Measurements from ENCODE around the gene DVL3.

The DVL3 gene

GRCh38 chr3:184176377-184177330 lies 21.5 kb downstream of the DVL3 start:
- DNase-seq (ENCODE audit: low read depth, low spot score) = peak; percentile 95

DNA sequence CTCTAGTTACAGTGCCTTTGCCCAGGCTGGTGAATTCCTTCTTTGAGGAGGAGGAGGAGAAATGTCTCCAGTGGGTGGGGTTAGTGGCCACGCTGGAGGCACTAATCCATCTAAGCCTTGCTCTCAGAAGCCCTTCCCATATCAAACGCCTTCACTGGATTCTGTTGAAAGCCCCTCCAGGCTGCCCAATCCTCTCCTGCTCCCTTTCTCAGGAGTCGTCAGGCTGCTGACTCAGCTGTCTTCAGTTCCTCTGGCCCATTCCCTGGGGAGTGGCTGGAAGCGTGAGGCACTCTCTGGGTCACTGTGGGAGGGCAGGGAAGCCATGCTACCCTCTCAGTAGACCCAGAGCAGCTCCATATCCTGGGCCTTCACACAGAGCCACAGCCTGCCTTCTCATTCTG lies 22.2 kb downstream of the DVL3 start:
- no peak for DNase-seq (ENCODE audit: low read depth, low spot score)

DNA sequence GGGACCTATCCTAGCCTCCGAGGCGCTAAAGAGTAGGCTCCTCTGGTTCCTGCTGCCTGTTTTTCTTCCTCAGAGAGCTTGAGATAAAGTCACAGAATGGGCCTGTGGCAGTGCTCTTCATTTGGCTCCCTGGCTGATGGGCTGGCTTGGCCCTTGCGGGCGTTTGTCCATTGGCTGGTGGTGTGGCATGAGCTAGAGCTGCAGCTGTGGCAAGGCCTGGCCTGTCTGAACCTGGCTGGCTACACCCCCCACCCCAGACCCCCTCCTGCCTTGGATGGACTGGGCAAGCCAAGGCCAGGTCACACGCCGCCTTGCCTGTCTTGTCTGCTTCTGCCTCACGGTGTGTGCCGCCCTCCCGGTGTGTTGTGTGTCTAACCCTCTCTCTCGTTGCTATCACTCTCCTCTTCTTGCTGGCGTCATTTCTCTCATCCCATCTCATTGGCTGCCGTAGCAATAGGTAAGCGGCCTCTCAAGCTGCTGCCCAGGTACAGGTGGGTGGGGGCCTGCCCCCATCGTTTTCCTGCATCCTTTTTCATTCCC lies 22.7 kb downstream of the DVL3 start:
- no peak for DNase-seq (ENCODE audit: low read depth, low spot score)

DNA sequence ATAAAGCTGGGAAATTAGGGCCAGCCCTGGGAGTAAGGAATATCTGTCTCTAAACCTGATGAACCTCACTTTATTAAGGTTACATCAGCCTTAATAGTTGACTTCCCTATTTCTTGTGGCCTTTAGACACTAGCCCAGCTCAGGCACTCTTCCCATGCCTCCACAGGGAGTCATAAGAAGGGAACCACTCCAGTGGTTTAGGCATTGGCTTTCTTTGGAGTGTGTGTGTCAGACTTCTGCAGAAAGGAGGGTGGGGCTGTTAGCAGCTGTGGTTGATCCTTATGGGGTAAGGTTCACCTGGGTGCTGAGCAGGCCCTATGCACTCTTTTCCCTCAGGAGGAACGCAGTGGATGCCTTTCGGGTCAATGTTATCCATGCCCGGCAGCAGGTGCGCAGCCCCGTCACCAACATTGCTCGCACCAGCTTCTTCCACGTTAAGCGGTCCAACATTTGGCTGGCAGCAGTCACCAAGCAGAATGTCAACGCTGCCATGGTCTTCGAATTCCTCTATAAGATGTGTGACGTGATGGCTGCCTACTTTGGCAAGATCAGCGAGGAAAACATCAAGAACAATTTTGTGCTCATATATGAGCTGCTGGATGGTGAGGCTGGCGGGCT lies 23.5 kb downstream of the DVL3 start:
- DNase-seq (ENCODE audit: low read depth, low spot score) = no peak

GRCh38 chr3:184180165-184180564 lies 25.0 kb downstream of the DVL3 start:
- DNase-seq (ENCODE audit: low read depth, low spot score) = no peak

- no peak for DNase-seq (ENCODE audit: low read depth, low spot score)
Measured at GRCh38 chr3:184181596-184181995, 26.4 kb downstream of the DVL3 start.

- DNase-seq (ENCODE audit: low read depth, low spot score) = no peak
Measured at GRCh38 chr3:184183679-184184078, 28.5 kb downstream of the DVL3 start.

- no peak for DNase-seq (ENCODE audit: low read depth, low spot score)
Measured at GRCh38 chr3:184184546-184185230, 29.5 kb downstream of the DVL3 start.

- DNase-seq (ENCODE audit: low read depth, low spot score) = peak; percentile 99
Measured at GRCh38 chr3:184185461-184186183, 30.4 kb downstream of the DVL3 start.

DNA sequence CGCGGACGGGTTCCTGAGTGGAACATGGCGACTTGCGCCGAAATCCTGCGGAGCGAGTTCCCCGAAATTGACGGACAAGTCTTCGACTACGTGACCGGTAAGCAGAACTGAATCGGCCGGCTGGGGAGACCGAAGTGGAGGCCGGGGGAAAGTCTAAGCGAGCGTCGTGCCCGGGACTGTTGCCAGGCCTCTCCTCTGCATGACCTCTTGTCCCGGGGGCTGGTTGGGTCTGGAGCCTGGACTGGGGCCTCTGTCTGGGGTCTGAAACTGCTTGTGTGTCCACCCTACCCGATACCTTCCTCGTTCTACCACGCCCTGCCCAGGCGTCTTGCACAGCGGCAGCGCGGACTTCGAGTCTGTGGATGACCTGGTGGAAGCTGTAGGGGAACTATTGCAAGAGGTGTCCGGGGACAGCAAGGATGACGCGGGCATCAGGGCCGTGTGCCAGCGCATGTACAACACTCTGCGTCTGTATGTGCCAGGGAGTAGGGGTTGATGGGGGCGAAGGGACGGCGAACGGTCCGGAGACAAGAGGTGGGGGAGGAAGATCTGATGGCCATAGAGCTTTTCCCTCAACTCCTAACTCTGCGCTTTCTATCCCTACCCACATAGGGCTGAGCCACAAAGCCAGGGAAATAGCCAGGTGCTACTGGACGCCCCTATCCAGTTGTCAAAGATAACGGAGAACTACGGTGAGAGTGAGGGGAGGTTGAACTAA lies 31.2 kb downstream of the DVL3 start, which contains the start of gene ABCF3:
Gene ABCF3 (plus strand): TSS at position 16 of the 718 bp plus-strand sequence. CDS start 9 bp downstream, at position 25.
- no peak for DNase-seq (ENCODE audit: low read depth, low spot score)

DNA sequence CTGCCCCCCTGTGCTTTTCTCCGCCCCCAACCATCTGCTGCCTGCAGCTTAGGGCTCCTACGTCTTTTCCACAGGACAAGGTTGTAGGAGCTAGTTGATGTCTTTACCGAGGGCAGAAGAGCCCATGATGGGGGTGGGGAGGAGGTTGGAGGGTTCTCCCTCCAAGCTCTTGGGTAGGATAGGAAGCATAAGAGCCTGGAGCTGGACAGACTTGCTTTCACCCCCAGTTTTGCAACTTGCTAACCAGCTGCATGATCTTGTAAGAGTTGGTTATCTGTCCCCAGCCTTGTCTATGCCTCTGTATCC lies 31.7 kb downstream of the DVL3 start:
- no peak for DNase-seq (ENCODE audit: low read depth, low spot score)

DNA sequence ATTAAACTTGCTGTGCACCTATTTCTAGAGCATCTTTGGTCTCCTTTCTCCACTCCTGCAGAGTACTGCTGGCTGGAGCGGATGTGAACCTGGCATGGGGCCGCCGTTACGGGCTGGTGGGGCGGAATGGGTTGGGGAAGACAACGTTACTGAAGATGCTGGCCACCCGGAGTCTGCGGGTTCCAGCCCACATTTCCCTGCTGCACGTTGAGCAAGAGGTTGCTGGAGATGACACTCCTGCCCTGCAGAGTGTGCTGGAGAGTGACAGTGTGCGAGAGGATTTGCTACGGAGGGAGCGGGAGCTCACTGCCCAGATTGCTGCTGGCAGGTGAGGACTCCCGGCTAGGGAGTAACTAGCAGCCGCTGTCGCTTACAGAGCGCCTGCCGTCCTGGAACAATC lies 32.9 kb downstream of the DVL3 start:
- no peak for DNase-seq (ENCODE audit: low read depth, low spot score)

- DNase-seq (ENCODE audit: low read depth, low spot score) = no peak
Measured at GRCh38 chr3:184189421-184189820, 34.2 kb downstream of the DVL3 start.

- DNase-seq (ENCODE audit: low read depth, low spot score) = no peak
Measured at GRCh38 chr3:184192889-184193288, 37.7 kb downstream of the DVL3 start.

GRCh38 chr3:184193991-184194539 lies 38.9 kb downstream of the DVL3 start:
- no peak for DNase-seq (ENCODE audit: low read depth, low spot score)

GRCh38 chr3:184196536-184196935 lies 41.4 kb downstream of the DVL3 start:
- no peak for DNase-seq (ENCODE audit: low read depth, low spot score)

- no peak for DNase-seq (ENCODE audit: low read depth, low spot score)
Measured at GRCh38 chr3:184198509-184198908, 43.3 kb downstream of the DVL3 start.

DNA sequence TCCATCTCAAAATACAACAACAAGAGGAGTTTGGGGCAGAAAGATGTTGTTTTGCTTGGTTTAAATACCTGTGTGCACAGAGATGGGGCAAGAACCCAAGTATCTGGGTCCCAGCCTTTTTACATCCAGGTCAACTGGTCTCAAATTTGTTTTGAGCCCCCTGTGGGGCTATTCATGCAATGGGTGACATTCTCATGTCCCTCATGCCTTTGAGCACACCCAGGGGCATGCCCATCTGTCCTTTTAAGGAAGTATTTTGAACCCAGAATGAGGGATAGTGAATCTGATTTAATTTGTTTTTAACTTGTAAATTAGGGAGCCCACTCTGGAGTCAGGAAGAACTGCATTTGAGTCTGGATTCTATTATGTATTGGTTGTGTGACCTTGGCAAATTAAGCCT lies 45.6 kb downstream of the DVL3 start:
- DNase-seq (ENCODE audit: low read depth, low spot score) = no peak

- no peak for DNase-seq (ENCODE audit: low read depth, low spot score)
Measured at GRCh38 chr3:184203526-184203925, 48.3 kb downstream of the DVL3 start.

DNA sequence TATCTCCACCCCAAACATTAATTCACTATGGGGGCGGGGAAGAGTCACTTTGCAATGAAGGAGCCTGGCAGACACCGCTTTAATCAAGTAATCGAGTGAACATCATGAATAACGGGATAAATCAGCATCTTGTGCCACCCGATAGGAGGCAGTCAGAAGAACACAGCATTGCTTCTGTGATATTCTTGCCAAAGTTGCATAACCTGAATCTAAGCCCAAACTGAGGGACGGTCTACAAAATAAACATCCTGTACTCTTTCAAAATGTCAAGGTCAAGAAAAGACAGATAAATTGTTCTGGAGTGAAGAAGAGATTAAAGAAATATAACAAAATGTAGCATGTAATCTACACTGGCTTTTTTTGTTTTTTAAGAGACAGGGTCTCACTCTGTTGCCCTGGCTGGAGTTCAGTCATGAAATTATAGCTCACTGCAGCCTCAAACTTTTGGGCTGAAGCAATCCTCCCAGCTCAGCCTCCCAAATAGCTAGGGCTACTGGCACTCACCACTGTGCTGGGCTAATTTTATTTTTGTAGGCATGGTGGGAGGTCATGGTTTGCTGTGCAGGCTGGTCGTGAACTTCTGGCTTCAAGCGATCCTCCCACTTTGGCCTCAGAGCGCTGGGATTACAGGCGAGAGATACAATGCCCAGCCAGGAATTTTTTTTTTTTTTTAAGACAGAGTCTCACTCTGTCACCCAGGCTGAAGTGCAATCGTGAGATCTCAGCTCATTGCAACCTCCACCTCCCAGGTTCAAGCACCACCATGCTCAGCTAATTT lies 54.2 kb downstream of the DVL3 start:
- DNase-seq (ENCODE audit: low read depth, low spot score) = no peak
